NB4 (cell line): ENCODE data around the gene TAP1.

Experiments
- DNase-seq: peaks from one replicate; pipeline ENCODE4 v3.0.0; 2010; ENCODE audit warnings: low read depth
- H3K4me3 ChIP-seq: one replicate; pipeline ENCODE4 v1.5.1; 2011; ENCODE audit warnings: mild to moderate bottlenecking, low read depth, low read length, moderate library complexity
- CTCF ChIP-seq: IDR thresholded peaks from one replicate; pipeline ENCODE4 v1.5.1; 2012; ENCODE audit warnings: low read depth, low read length
- MAX ChIP-seq: IDR thresholded peaks from 2 replicates; pipeline ENCODE4 v1.6.1; 2011; ENCODE audit warnings: low read depth, low read length
- MYC ChIP-seq: IDR thresholded peaks from 2 replicates; pipeline ENCODE4 v1.6.1; 2011; ENCODE audit warnings: low read depth, low read length
- POLR2A ChIP-seq: IDR thresholded peaks from 2 replicates; pipeline ENCODE4 v1.6.1; 2011; ENCODE audit warnings: mild to moderate bottlenecking; ENCODE audit not compliant: insufficient read length; ENCODE audit errors: extremely low read depth

The TAP1 gene

GRCh38 chr6:32889533-32889932 is 36.0 kb upstream of the TAP1 start:
- no peak for DNase-seq
- TF ChIP-seq MYC (no peak), MAX (no peak), POLR2A (no peak), CTCF (no peak)
- no peak overlapping the region for H3K4me3 ChIP-seq

- DNase-seq: no peak
- TF ChIP-seq MAX (no peak), CTCF (no peak), POLR2A (no peak), MYC (no peak)
- H3K4me3 ChIP-seq: no peak overlapping the region
Measured at GRCh38 chr6:32888576-32888975, 35.1 kb upstream of the TAP1 start.

- DNase-seq: no peak
- TF ChIP-seq POLR2A (no peak), MAX (no peak), MYC (no peak), CTCF (no peak)
Measured at GRCh38 chr6:32887616-32888015, 34.1 kb upstream of the TAP1 start.

GRCh38 chr6:32886681-32887383 is 33.3 kb upstream of the TAP1 start:
- TF ChIP-seq POLR2A: no peak
- no peak for TF ChIP-seq MYC
- TF ChIP-seq CTCF: no peak
- no peak for TF ChIP-seq MAX
- H3K4me3 ChIP-seq: no peak overlapping the region
- no peak for DNase-seq

More at GRCh38 chr6:32887616-32888015, 34.1 kb upstream of the TAP1 start:
- H3K4me3 ChIP-seq: no peak overlapping the region

- DNase-seq: peak; percentile 82
Measured at GRCh38 chr6:32885698-32886286, 32.3 kb upstream of the TAP1 start.

More at GRCh38 chr6:32885698-32886286, 32.3 kb upstream of the TAP1 start:
- H3K4me3 ChIP-seq: no peak overlapping the region
- TF ChIP-seq CTCF (peak; percentile 14), MYC (no peak), POLR2A (no peak), MAX (no peak)
